ENCODE measurements around the gene HSPA1A.

- TF ChIP-seq POLR2A (IDR thresholded peaks at IDR 0.05) (no peak), CTCF (IDR thresholded peaks at IDR 0.05) (no peak), EP300 (IDR thresholded peaks at IDR 0.05) (no peak)
These were observed 38.2 kb upstream of the HSPA1A start, which contains the start of gene VWA7 for GRCh38 chr6:31776989-31777666.
